Measurements from ENCODE around the gene TP73.

GRCh38 chr1:3638676-3639075, 13.6 kb upstream of the TP73 start:
- TF ChIP-seq REST (IDR thresholded peaks at IDR 0.05; ENCODE audit: borderline replicate concordance), result no peak
- no peak for TF ChIP-seq EZH2 (IDR thresholded peaks at IDR 0.05; ENCODE audit: borderline replicate concordance, insufficient read depth, low read length, poor library complexity, severe bottlenecking)
- no peak for TF ChIP-seq EP300 (conservative IDR thresholded peaks at IDR 0.05; ENCODE audit: poor library complexity, severe bottlenecking)
- no peak for TF ChIP-seq CTCF (IDR thresholded peaks at IDR 0.05; ENCODE audit: poor library complexity, severe bottlenecking)
- no peak for TF ChIP-seq POLR2AphosphoS5 (IDR thresholded peaks at IDR 0.05)

Data from neural cell (in vitro differentiated cells).